HCT116 (cell line): ENCODE results near the gene PWWP2B. TPM values are rescaled to one million over a fixed set of nuclear protein-coding genes. Genes with fewer than 3 reads are reported as not detected.

Experiments
- ATAC-seq: fragments of 200-7000 bp; cut with Tn5 transposase; 2 replicates; pipeline ENCODE4 v1.9.1; 2020; ENCODE audit warnings: mild to moderate bottlenecking, moderate library complexity
- BruUV-seq: library from RNA; stranded (reverse); fragments of 400-500 nt; replicated peaks from 2 replicates; lab custom pipeline; 2021; lab: Mats Ljungman, UMichigan
- CTCF ChIA-PET: fragments of 300-600 bp; sonication (Branson Sonifier 250); formaldehyde crosslinking; loops from one replicate; lab custom pipeline; 2021; ENCODE audit warnings: antibody characterized with exemption; lab: Charles Lee
- POLR2A ChIA-PET: fragments of 300-600, 350-600 bp; sonication (Branson Sonifier 250); formaldehyde crosslinking; loops from one replicate; lab custom pipeline; 2021; ENCODE audit warnings: antibody characterized with exemption; lab: Charles Lee
- RAD21 ChIA-PET, 2 experiments: fragments of 300-600 bp; sonication (Branson Sonifier 250); formaldehyde crosslinking; loops; one replicate each; lab custom pipeline; 2023; ENCODE audit warnings: low total read pairs in 2 of 2; ENCODE audit not compliant: uncharacterized antibody in 2 of 2, unreplicated experiment in 2 of 2, low non-redundant PET in 1 of 2; lab: Charles Lee
- DNase-seq: peaks from one replicate; pipeline ENCODE4 v3.0.0-alpha.2; 2010; ENCODE audit warnings: low read depth, low spot score
- H2AFZ ChIP-seq: fragments of 200-600 bp; shearing (Covaris generic), sonication (generic); 2 replicates; pipeline ENCODE4 v1.6.1; 2017; ENCODE audit warnings: low read depth, mixed run types, mixed read lengths, antibody characterized with exemption, low read length; ENCODE audit not compliant: poor library complexity, severe bottlenecking
- H3K27ac ChIP-seq: 2 replicates; pipeline ENCODE4 v1.5.1; 2012; ENCODE audit warnings: low read depth, low read length
- H3K27me3 ChIP-seq: fragments of 200-600 bp; sonication (generic); 2 replicates; pipeline ENCODE4 v1.6.1; 2016; ENCODE audit warnings: mixed run types, low read length, mixed read lengths; ENCODE audit not compliant: insufficient read depth
- H3K36me3 ChIP-seq, 2 experiments: fragments of 200-500 bp in 1 of 2; fragments of 200-600 bp in 1 of 2; sonication (Bioruptor generic) in 1 of 2; sonication (generic) in 1 of 2; 2 replicates each; pipeline versions ENCODE4 v1.5.1 to v1.6.1; 2014 to 2016; ENCODE audit warnings: low read length in 2 of 2, inconsistent platforms in 1 of 2, mixed read lengths in 1 of 2, mixed run types in 1 of 2; ENCODE audit not compliant: insufficient read depth in 2 of 2, control insufficient read depth in 1 of 2
- H3K4me1 ChIP-seq, 2 experiments: fragments of 200-600 bp in 1 of 2; sonication (generic) in 1 of 2; 2 replicates each; pipeline versions ENCODE4 v1.5.1 to v1.6.1; 2012 to 2017; ENCODE audit warnings: low read length in 2 of 2, inconsistent platforms in 1 of 2, mild to moderate bottlenecking in 1 of 2, mixed read lengths in 1 of 2, mixed run types in 1 of 2, moderate library complexity in 1 of 2; ENCODE audit not compliant: insufficient read depth in 2 of 2, control insufficient read depth in 1 of 2
- H3K4me2 ChIP-seq: fragments of 200-600 bp; sonication (generic); 2 replicates; pipeline ENCODE4 v1.6.1; 2017; ENCODE audit warnings: mixed run types, low read length, mixed read lengths
- H3K4me3 ChIP-seq, 2 experiments: fragments of 200-600 bp in 1 of 2; sonication (generic) in 1 of 2; replicated peaks in 1 of 2; 2 replicates each; pipeline ENCODE4 v1.5.1; 2011 to 2016; ENCODE audit warnings: low read length in 2 of 2, control low read depth in 1 of 2, low read depth in 1 of 2, mild to moderate bottlenecking in 1 of 2, mixed read lengths in 1 of 2, mixed run types in 1 of 2
- H3K79me2 ChIP-seq: fragments of 200-600 bp; sonication (generic); 2 replicates; pipeline ENCODE4 v1.6.1; 2017; ENCODE audit warnings: mild to moderate bottlenecking, mixed run types, low read length, moderate library complexity, mixed read lengths; ENCODE audit not compliant: insufficient read depth
- H3K9ac ChIP-seq: fragments of 200-600 bp; sonication (generic); 2 replicates; pipeline ENCODE4 v1.6.1; 2016; ENCODE audit warnings: low read length, mixed read lengths
- H3K9me2 ChIP-seq: fragments of 200-600 bp; sonication (generic), shearing (Covaris generic); 2 replicates; pipeline ENCODE4 v1.6.1; 2017; ENCODE audit warnings: mixed run types, mild to moderate bottlenecking, moderate library complexity; ENCODE audit not compliant: insufficient read depth
- H3K9me3 ChIP-seq, 2 experiments: fragments of 200-500 bp in 1 of 2; fragments of 200-600 bp in 1 of 2; sonication (Bioruptor generic) in 1 of 2; sonication (generic) in 1 of 2; 2 replicates each; pipeline ENCODE4 v1.6.1; 2014 to 2017; ENCODE audit warnings: low read length in 2 of 2, mixed read lengths in 2 of 2, inconsistent platforms in 1 of 2, low read depth in 1 of 2, mild to moderate bottlenecking in 1 of 2, mixed run types in 1 of 2, moderate library complexity in 1 of 2; ENCODE audit not compliant: control insufficient read depth in 1 of 2, insufficient read depth in 1 of 2
- H4K20me1 ChIP-seq: fragments of 200-600 bp; sonication (generic), shearing (Covaris generic); 2 replicates; pipeline ENCODE4 v1.6.1; 2017; ENCODE audit warnings: mixed run types, mild to moderate bottlenecking, moderate library complexity; ENCODE audit not compliant: insufficient read depth
- CEBPB ChIP-seq: IDR thresholded peaks from 2 replicates; pipeline ENCODE4 v1.6.1; 2012; ENCODE audit warnings: low read depth
- EGR1 ChIP-seq: IDR thresholded peaks from 2 replicates; pipeline ENCODE4 v1.6.1; 2012; ENCODE audit warnings: low read depth
- ELF1 ChIP-seq: IDR thresholded peaks from 2 replicates; pipeline ENCODE4 v1.6.1; 2012; ENCODE audit warnings: low read depth, borderline replicate concordance
- EZH2 ChIP-seq: fragments of 200-600 bp; sonication (generic); IDR thresholded peaks from 2 replicates; pipeline ENCODE4 v1.6.1; 2017; ENCODE audit warnings: antibody characterized with exemption, mixed run types
- EZH2phosphoT487 ChIP-seq: fragments of 200-600 bp; IDR thresholded peaks from 2 replicates; pipeline ENCODE4 v1.6.1; 2018; ENCODE audit warnings: antibody characterized with exemption, borderline replicate concordance
- FOSL1 ChIP-seq: IDR thresholded peaks from 2 replicates; pipeline ENCODE4 v1.6.1; 2012; ENCODE audit warnings: low read depth
- JUND ChIP-seq: IDR thresholded peaks from 2 replicates; pipeline ENCODE4 v1.6.1; 2012
- POLR2A ChIP-seq: IDR thresholded peaks from 2 replicates; pipeline ENCODE4 v1.7.0; 2011; ENCODE audit warnings: borderline replicate concordance; ENCODE audit not compliant: insufficient read depth, insufficient read length; ENCODE audit errors: extremely low read depth
- POLR2AphosphoS5 ChIP-seq: IDR thresholded peaks from 2 replicates; pipeline ENCODE4 v1.6.1; 2011; ENCODE audit warnings: mild to moderate bottlenecking, low read depth, low read length, moderate library complexity
- RAD21 ChIP-seq: IDR thresholded peaks from 2 replicates; pipeline ENCODE4 v1.6.1; 2012; ENCODE audit warnings: low read depth, mild to moderate bottlenecking
- SP1 ChIP-seq: IDR thresholded peaks from 2 replicates; pipeline ENCODE4 v1.6.1; 2012; ENCODE audit warnings: low read depth
- SRF ChIP-seq: IDR thresholded peaks from 2 replicates; pipeline ENCODE4 v1.6.1; 2012; ENCODE audit warnings: low read depth
- YY1 ChIP-seq: IDR thresholded peaks from 2 replicates; pipeline ENCODE4 v1.6.1; 2011; ENCODE audit warnings: low read length, low read depth, moderate library complexity, mild to moderate bottlenecking; ENCODE audit not compliant: insufficient replicate concordance; ENCODE audit errors: extremely low read depth
- ZFX ChIP-seq: fragments of 450-650 bp; IDR thresholded peaks from 2 replicates; pipeline ENCODE4 v1.6.1; 2017
- ZNF274 ChIP-seq: fragments of 200-500 bp; sonication (Bioruptor generic); IDR thresholded peaks from 2 replicates; pipeline ENCODE4 v1.6.1; 2014; ENCODE audit warnings: mild to moderate bottlenecking, low read depth, low read length, inconsistent platforms
- intact Hi-C: fragments of 100-400 bp; cut with micrococcal nuclease; formaldehyde crosslinking; loops from 2 replicates; pipeline ENCODE4 v1.10.0; 2022
- total RNA-seq: library from RNA; stranded (reverse); gene quantifications from one replicate; pipeline ENCODE4 v1.2.1, GENCODE V29; 2021; ENCODE audit not compliant: unreplicated experiment
- TF ChIP-seq, protein P1 (sequence below), 3 experiments: fragments of 200-600 bp in 1 of 3; sonication (generic) in 1 of 3; IDR thresholded peaks in 2 of 3; conservative IDR thresholded peaks in 1 of 3; 2 replicates each; pipeline ENCODE4 v1.5.1; 2012 to 2017; ENCODE audit warnings: low read depth in 2 of 3, low read length in 2 of 3, antibody characterized with exemption in 1 of 3, borderline replicate concordance in 1 of 3, control low read depth in 1 of 3, mild to moderate bottlenecking in 1 of 3, mixed read lengths in 1 of 3, mixed run types in 1 of 3, moderate library complexity in 1 of 3; ENCODE audit not compliant: insufficient read depth in 1 of 3
- TF ChIP-seq, protein P2 (sequence below): IDR thresholded peaks from 2 replicates; pipeline ENCODE4 v1.6.1; 2012; ENCODE audit warnings: low read depth
- TF ChIP-seq, protein P3 (sequence below): IDR thresholded peaks from 2 replicates; pipeline ENCODE4 v1.6.1; 2012
- TF ChIP-seq, protein P4 (sequence below): IDR thresholded peaks from 2 replicates; pipeline ENCODE4 v1.6.1; 2011; ENCODE audit warnings: mild to moderate bottlenecking, low read length, moderate library complexity; ENCODE audit not compliant: insufficient replicate concordance; ENCODE audit errors: extremely low read depth

PWWP2B gene
- total RNA-seq, 1 experiment from 2014 or later = 13.9 TPM

DNA sequence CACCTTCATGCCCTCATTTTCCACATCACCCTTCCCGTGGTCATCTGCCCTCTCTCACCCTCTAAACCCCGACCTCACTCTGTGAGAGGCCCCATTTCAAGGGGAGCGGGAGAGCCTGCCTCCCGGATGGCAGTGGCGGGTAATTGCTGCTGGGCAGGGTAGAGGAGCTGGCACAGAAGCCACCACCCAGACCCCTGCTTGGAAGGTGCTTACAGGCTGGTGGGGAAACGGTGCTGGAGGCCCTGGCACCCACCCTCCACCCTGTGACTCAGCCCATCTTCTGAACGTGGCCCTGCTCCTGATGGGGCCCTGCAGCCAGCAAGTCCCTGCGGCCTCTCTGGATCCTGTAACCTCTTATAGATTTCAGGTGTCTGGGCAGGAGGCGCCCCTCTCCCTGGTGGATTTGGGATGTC is 10.6 kb upstream of the PWWP2B start:
- Histone ChIP-seq H3K9me2 (no peaks in the 10 kb centered on the region), H3K79me2 (no peaks in the 10 kb centered on the region), H3K36me3 (no peaks in the 10 kb centered on the region)
- RAD21 ChIA-PET = no interaction called here
- no peak for TF ChIP-seq EZH2phosphoT487
- no peak for TF ChIP-seq FOSL1
- no peak for TF ChIP-seq POLR2A
- TF ChIP-seq SRF = no peak
- TF ChIP-seq, protein P1, sequence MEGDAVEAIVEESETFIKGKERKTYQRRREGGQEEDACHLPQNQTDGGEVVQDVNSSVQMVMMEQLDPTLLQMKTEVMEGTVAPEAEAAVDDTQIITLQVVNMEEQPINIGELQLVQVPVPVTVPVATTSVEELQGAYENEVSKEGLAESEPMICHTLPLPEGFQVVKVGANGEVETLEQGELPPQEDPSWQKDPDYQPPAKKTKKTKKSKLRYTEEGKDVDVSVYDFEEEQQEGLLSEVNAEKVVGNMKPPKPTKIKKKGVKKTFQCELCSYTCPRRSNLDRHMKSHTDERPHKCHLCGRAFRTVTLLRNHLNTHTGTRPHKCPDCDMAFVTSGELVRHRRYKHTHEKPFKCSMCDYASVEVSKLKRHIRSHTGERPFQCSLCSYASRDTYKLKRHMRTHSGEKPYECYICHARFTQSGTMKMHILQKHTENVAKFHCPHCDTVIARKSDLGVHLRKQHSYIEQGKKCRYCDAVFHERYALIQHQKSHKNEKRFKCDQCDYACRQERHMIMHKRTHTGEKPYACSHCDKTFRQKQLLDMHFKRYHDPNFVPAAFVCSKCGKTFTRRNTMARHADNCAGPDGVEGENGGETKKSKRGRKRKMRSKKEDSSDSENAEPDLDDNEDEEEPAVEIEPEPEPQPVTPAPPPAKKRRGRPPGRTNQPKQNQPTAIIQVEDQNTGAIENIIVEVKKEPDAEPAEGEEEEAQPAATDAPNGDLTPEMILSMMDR (IDR thresholded peaks at IDR 0.05 in 2 of 3, conservative IDR thresholded peaks at IDR 0.05 in 1 of 3; ENCODE audit: borderline replicate concordance in 1 of 3, insufficient read depth in 1 of 3, low read depth in 2 of 3, low read length in 2 of 3) = no peak
- no peak for TF ChIP-seq POLR2AphosphoS5
- TF ChIP-seq, protein P2, sequence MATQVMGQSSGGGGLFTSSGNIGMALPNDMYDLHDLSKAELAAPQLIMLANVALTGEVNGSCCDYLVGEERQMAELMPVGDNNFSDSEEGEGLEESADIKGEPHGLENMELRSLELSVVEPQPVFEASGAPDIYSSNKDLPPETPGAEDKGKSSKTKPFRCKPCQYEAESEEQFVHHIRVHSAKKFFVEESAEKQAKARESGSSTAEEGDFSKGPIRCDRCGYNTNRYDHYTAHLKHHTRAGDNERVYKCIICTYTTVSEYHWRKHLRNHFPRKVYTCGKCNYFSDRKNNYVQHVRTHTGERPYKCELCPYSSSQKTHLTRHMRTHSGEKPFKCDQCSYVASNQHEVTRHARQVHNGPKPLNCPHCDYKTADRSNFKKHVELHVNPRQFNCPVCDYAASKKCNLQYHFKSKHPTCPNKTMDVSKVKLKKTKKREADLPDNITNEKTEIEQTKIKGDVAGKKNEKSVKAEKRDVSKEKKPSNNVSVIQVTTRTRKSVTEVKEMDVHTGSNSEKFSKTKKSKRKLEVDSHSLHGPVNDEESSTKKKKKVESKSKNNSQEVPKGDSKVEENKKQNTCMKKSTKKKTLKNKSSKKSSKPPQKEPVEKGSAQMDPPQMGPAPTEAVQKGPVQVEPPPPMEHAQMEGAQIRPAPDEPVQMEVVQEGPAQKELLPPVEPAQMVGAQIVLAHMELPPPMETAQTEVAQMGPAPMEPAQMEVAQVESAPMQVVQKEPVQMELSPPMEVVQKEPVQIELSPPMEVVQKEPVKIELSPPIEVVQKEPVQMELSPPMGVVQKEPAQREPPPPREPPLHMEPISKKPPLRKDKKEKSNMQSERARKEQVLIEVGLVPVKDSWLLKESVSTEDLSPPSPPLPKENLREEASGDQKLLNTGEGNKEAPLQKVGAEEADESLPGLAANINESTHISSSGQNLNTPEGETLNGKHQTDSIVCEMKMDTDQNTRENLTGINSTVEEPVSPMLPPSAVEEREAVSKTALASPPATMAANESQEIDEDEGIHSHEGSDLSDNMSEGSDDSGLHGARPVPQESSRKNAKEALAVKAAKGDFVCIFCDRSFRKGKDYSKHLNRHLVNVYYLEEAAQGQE = no peak
- no peak for TF ChIP-seq YY1
- TF ChIP-seq EZH2 = no peak
- TF ChIP-seq, protein P3, sequence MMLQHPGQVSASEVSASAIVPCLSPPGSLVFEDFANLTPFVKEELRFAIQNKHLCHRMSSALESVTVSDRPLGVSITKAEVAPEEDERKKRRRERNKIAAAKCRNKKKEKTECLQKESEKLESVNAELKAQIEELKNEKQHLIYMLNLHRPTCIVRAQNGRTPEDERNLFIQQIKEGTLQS = no peak
- TF ChIP-seq, protein P4, sequence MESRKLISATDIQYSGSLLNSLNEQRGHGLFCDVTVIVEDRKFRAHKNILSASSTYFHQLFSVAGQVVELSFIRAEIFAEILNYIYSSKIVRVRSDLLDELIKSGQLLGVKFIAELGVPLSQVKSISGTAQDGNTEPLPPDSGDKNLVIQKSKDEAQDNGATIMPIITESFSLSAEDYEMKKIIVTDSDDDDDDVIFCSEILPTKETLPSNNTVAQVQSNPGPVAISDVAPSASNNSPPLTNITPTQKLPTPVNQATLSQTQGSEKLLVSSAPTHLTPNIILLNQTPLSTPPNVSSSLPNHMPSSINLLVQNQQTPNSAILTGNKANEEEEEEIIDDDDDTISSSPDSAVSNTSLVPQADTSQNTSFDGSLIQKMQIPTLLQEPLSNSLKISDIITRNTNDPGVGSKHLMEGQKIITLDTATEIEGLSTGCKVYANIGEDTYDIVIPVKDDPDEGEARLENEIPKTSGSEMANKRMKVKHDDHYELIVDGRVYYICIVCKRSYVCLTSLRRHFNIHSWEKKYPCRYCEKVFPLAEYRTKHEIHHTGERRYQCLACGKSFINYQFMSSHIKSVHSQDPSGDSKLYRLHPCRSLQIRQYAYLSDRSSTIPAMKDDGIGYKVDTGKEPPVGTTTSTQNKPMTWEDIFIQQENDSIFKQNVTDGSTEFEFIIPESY = no peak
- TF ChIP-seq SP1 = no peak
- no peak for TF ChIP-seq RAD21
- TF ChIP-seq ELF1 = no peak
- no peak for TF ChIP-seq CEBPB
- TF ChIP-seq JUND = no peak
- no peak for TF ChIP-seq EGR1
- no peak for TF ChIP-seq ZFX
- no peak for TF ChIP-seq ZNF274
- TF ChIP-seq, all 23 proteins: peak for 0
- ATAC-seq (no peak), DNase-seq (no peak)
- BruUV-seq = no TSS peak
- H4K20me1 ChIP-seq = no peaks in the 10 kb centered on the region
- ChIA-PET POLR2A (no interaction called here), CTCF (no interaction called here)
- intact Hi-C loops = no loop called here
- H3K27ac ChIP-seq = no peak overlapping the region
- H3K9me3 ChIP-seq = no peaks in the 10 kb centered on the region
- no peak overlapping the region for H3K4me3 ChIP-seq
- no peak overlapping the region for H3K9ac ChIP-seq
- peaks cover 0 to 5% of the 10 kb centered on the region in 2 experiments; a peak in 1 of 4 replicates for H3K4me1 ChIP-seq
- H3K4me2 ChIP-seq = no peak overlapping the region
- no peak overlapping the region for H2AFZ ChIP-seq
- no peaks in the 10 kb centered on the region for H3K27me3 ChIP-seq
